ENCODE data around the gene PAPOLA. TPM values are rescaled to one million over a fixed set of nuclear protein-coding genes. Genes with fewer than 3 reads are reported as not detected.

PAPOLA gene
- total RNA-seq, 1 experiment from 2014 or later, result 223 TPM

GRCh38 chr14:96452684-96453083, 49.5 kb upstream of the PAPOLA start:
- Histone ChIP-seq H3K4me2 (ENCODE audit: low read length) (no peak overlapping the region), H2AFZ (ENCODE audit: low read depth, low read length, poor library complexity, severe bottlenecking) (no peak overlapping the region), H4K20me1 (ENCODE audit: insufficient read depth) (no peaks in the 10 kb centered on the region), H3K27ac (ENCODE audit: low read depth, low read length) (no peak overlapping the region), H3K9ac (ENCODE audit: low read length) (no peak overlapping the region), H3K27me3 (ENCODE audit: insufficient read depth, low read length) (no peaks in the 10 kb centered on the region), H3K4me1 (ENCODE audit: control insufficient read depth in 1 of 2, insufficient read depth in 2 of 2, low read length in 2 of 2) (no peaks in the 10 kb centered on the region), H3K79me2 (ENCODE audit: insufficient read depth, low read length) (no peaks in the 10 kb centered on the region), H3K36me3 (ENCODE audit: control insufficient read depth in 1 of 2, insufficient read depth in 2 of 2, low read length in 2 of 2) (no peaks in the 10 kb centered on the region), H3K4me3 (replicated peaks in 1 of 2; ENCODE audit: low read depth in 1 of 2, low read length in 2 of 2) (no peak overlapping the region), H3K9me3 (ENCODE audit: control insufficient read depth in 1 of 2, insufficient read depth in 1 of 2, low read depth in 1 of 2, low read length in 2 of 2) (no peaks in the 10 kb centered on the region), H3K9me2 (ENCODE audit: insufficient read depth) (no peaks in the 10 kb centered on the region)
- TF ChIP-seq MAX (IDR thresholded peaks at IDR 0.05) (no peak), SP1 (IDR thresholded peaks at IDR 0.05; ENCODE audit: low read depth) (no peak), EGR1 (IDR thresholded peaks at IDR 0.05; ENCODE audit: low read depth) (no peak), EZH2 (IDR thresholded peaks at IDR 0.05) (no peak), ZNF274 (IDR thresholded peaks at IDR 0.05; ENCODE audit: low read depth, low read length) (no peak), TCF7L2 (IDR thresholded peaks at IDR 0.05; ENCODE audit: borderline replicate concordance, extremely low read depth, insufficient read depth, insufficient read length) (no peak), SRF (IDR thresholded peaks at IDR 0.05; ENCODE audit: low read depth) (no peak), ATF3 (IDR thresholded peaks at IDR 0.05) (no peak), CTCF (IDR thresholded peaks at IDR 0.05 in 2 of 3, conservative IDR thresholded peaks at IDR 0.05 in 1 of 3; ENCODE audit: borderline replicate concordance in 1 of 3, insufficient read depth in 1 of 3, low read depth in 2 of 3, low read length in 2 of 3) (no peak), RAD21 (IDR thresholded peaks at IDR 0.05; ENCODE audit: low read depth) (no peak), ELF1 (IDR thresholded peaks at IDR 0.05; ENCODE audit: borderline replicate concordance, low read depth) (no peak), CEBPB (IDR thresholded peaks at IDR 0.05; ENCODE audit: low read depth) (no peak), POLR2A (IDR thresholded peaks at IDR 0.05; ENCODE audit: borderline replicate concordance, extremely low read depth, insufficient read depth, insufficient read length) (no peak), JUND (IDR thresholded peaks at IDR 0.05) (no peak), SIN3A (IDR thresholded peaks at IDR 0.05; ENCODE audit: low read depth) (no peak), POLR2AphosphoS5 (IDR thresholded peaks at IDR 0.05; ENCODE audit: low read depth, low read length) (no peak)
- TF ChIP-seq, protein P1, sequence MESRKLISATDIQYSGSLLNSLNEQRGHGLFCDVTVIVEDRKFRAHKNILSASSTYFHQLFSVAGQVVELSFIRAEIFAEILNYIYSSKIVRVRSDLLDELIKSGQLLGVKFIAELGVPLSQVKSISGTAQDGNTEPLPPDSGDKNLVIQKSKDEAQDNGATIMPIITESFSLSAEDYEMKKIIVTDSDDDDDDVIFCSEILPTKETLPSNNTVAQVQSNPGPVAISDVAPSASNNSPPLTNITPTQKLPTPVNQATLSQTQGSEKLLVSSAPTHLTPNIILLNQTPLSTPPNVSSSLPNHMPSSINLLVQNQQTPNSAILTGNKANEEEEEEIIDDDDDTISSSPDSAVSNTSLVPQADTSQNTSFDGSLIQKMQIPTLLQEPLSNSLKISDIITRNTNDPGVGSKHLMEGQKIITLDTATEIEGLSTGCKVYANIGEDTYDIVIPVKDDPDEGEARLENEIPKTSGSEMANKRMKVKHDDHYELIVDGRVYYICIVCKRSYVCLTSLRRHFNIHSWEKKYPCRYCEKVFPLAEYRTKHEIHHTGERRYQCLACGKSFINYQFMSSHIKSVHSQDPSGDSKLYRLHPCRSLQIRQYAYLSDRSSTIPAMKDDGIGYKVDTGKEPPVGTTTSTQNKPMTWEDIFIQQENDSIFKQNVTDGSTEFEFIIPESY (IDR thresholded peaks at IDR 0.05; ENCODE audit: extremely low read depth, insufficient replicate concordance, low read length), result no peak
- ChIA-PET RAD21 (ENCODE audit: low non-redundant PET in 1 of 2, low total read pairs in 2 of 2, uncharacterized antibody in 2 of 2, unreplicated experiment in 2 of 2) (no interaction called here), POLR2A (no interaction called here), CTCF (no interaction called here)
- DNase-seq (ENCODE audit: low read depth, low spot score) (no peak), ATAC-seq (no peak)
- no TSS peak for BruUV-seq (replicated peaks)
- intact Hi-C loops (cut with micrococcal nuclease), result no loop called here

All from HCT116 (cell line).